Aorta (tissue), 5 donors: Measurements from ENCODE around the gene CLEC4G. TPM values are rescaled to one million over a fixed set of nuclear protein-coding genes. Genes with fewer than 3 reads are reported as not detected.

Experiments
- ATAC-seq: fragments of 200-7000 bp; cut with Tn5 transposase; one replicate; pipeline ENCODE4 v1.9.1; 2022; ENCODE audit warnings: moderate library complexity; ENCODE audit not compliant: low FRiP score
- DNase-seq, 2 donors: peaks; one replicate each; pipeline ENCODE4 v3.0.0-alpha.2; 2020
- H3K27ac ChIP-seq, 2 donors: one replicate each; pipeline ENCODE4 v1.5.1; 2013; ENCODE audit warnings: low read length in 2 of 2, mild to moderate bottlenecking in 2 of 2, moderate library complexity in 2 of 2, control low read depth in 1 of 2, inconsistent platforms in 1 of 2, low read depth in 1 of 2
- H3K27me3 ChIP-seq, 2 donors: one replicate each; pipeline ENCODE4 v1.6.1; 2013; ENCODE audit warnings: control low read depth in 1 of 2, low read length in 1 of 2, mild to moderate bottlenecking in 1 of 2, moderate library complexity in 1 of 2; ENCODE audit not compliant: insufficient read depth in 2 of 2, control insufficient read depth in 1 of 2
- H3K36me3 ChIP-seq, 2 donors: one replicate each; pipeline ENCODE4 v1.6.1; 2013; ENCODE audit warnings: control low read depth in 1 of 2, low read length in 1 of 2, mild to moderate bottlenecking in 1 of 2; ENCODE audit not compliant: insufficient read depth in 2 of 2, control insufficient read depth in 1 of 2
- H3K4me1 ChIP-seq, 2 donors: one replicate each; pipeline ENCODE4 v1.6.1; 2013; ENCODE audit warnings: low read length in 2 of 2, control low read depth in 1 of 2, mild to moderate bottlenecking in 1 of 2, moderate library complexity in 1 of 2; ENCODE audit not compliant: insufficient read depth in 2 of 2, control insufficient read depth in 1 of 2
- H3K4me3 ChIP-seq, 2 donors: one replicate each; pipeline ENCODE4 v1.5.1; 2013; ENCODE audit warnings: low read length in 2 of 2, control low read depth in 1 of 2, mild to moderate bottlenecking in 1 of 2
- H3K9me3 ChIP-seq: one replicate; pipeline ENCODE4 v1.6.1; 2013; ENCODE audit warnings: mild to moderate bottlenecking, low read length; ENCODE audit not compliant: control insufficient read depth
- WGBS, 2 donors: extraction: QIAGEN DNeasy Blood & Tissue Kit; methylation state at CpG; one replicate each; pipeline ENCODE4 v1.1.7; 2013; 5-methylcytosine and 5-hydroxymethylcytosine counted together
- intact Hi-C, 2 donors: fragments of 100-400 bp; cut with DNase I; formaldehyde crosslinking; loops; one replicate each; pipeline versions ENCODE4 v1.14.2 to v1.15.0; 2022
- polyA plus RNA-seq, 2 donors: library from polyadenylated mRNA; stranded (reverse); fragments of 200-250 nt; gene quantifications; one replicate each; pipeline ENCODE4 v1.2.3, GENCODE V29; 2013
- total RNA-seq, 2 donors: library from RNA; stranded (reverse); fragmentation: NEBNext Ultra II Directional; extraction: Animal tissue kit (Norgen Biotek cat#: 25700); gene quantifications; one replicate each; pipeline ENCODE4 v1.2.1, GENCODE V29; 2021
- donor health status: healthy with polysubstance abuse.
- donor health status: Bipolar disorder and iron deficiency.
- donor health status: DM: no; HTN: no; CAD: no.
- donor health status: DM: no; HTN: no; CAD: no.
- donor health status: DM: yes; HTN: yes; CAD: no.

The CLEC4G gene
- total and polyA plus RNA-seq, 4 donors = 2.3 to 26.8 (median 2.8) TPM; not detected in 1

GRCh38 chr19:7685546-7686445 is 46.1 kb downstream of the CLEC4G start:
- Histone ChIP-seq H3K4me3 (no peak overlapping the region), H3K4me1 (no peaks in the 10 kb centered on the region), H3K27me3 (no peaks in the 10 kb centered on the region), H3K27ac (no peak overlapping the region), H3K9me3 (no peaks in the 10 kb centered on the region), H3K36me3 (no peaks in the 10 kb centered on the region)
- whole genome bisulfite sequencing, 2 donors = 33 to 43% methylated on average over 19 of the region's 19 CpGs
- intact Hi-C loops = loop anchor here in 1 of 2 donors (10.0 kb wide), 2 partner anchors 109 to 131 kb away; no protein-coding TSS in a partner anchor
- ATAC-seq (no peak), DNase-seq (no peak)

GRCh38 chr19:7682175-7682855 is 49.6 kb downstream of the CLEC4G start:
- 67 to 74% methylated on average over 74 of the region's 74 CpGs for WGBS, 2 donors
- Histone ChIP-seq H3K27me3 (no peaks in the 10 kb centered on the region), H3K27ac (no peak overlapping the region), H3K4me3 (no peak overlapping the region), H3K36me3 (no peaks in the 10 kb centered on the region), H3K9me3 (no peaks in the 10 kb centered on the region), H3K4me1 (no peaks in the 10 kb centered on the region)
- DNase-seq = no peak
- ATAC-seq = no peak
- intact Hi-C loops = loop anchor here (5.0 to 10.0 kb wide), 3 partner anchors 112 to 128 kb away; no protein-coding TSS in a partner anchor

DNA sequence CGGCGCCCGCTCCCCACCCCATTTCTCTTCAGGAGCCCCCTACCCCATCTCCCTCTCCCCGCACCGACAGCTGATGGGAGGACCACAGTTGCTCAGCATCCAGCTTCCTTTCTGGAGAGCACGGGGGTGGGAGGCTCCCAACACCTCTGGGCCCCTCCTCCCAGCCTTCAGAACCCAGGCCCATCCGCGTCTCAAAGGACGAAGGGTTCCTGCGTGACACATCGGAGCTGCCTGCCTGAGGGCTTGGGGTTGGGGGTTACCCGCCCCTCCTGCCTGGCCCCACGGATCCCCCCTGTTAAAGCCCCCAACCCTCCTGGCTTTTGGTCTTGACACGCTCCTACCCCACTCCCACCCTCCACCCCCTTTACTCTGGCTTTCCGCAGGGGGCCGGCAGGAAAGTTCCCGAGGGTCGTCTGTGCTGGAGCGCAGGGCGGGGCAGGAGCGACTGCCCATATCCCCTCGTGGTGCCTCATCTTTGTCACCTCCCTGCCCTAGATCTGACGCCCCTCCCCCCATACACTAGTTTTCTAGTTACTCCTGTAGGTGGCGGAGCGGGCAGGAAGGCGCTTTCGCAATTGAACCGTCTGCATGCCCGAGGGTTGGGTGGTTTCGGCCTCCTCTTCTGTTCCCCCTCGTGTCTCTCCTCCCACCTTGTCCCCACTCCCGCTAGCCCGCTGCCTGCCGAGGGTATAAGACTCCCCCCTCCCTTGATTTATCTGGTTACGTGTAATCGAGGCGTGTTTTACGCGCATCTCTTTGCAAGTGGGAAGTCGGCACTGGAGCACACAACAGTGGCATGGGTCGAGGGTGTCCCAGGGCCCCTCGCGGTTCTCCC is 50.4 kb downstream of the CLEC4G start:
- 3% methylated on average over 41 to 43 of the region's 43 CpGs for WGBS, 2 donors
- ATAC-seq = peak; percentile 76
- intact Hi-C loops = loop anchor here (2.0 to 10.0 kb wide), 5 partner anchors 53 to 327 kb away; partner anchors contain the start of genes PET100 (in 1 of the 2) and XAB2 (in 1 of the 2)
- no peaks in the 10 kb centered on the region for H3K36me3 ChIP-seq
- H3K4me3 ChIP-seq = peak overlapping the region; percentile 82 to 95
- no peaks in the 10 kb centered on the region for H3K9me3 ChIP-seq
- peak; percentile 88 for DNase-seq
- no peak overlapping the region for H3K27ac ChIP-seq
- no peaks in the 10 kb centered on the region for H3K4me1 ChIP-seq
- no peaks in the 10 kb centered on the region for H3K27me3 ChIP-seq

- H3K27me3 ChIP-seq = no peaks in the 10 kb centered on the region
- no peaks in the 10 kb centered on the region for H3K36me3 ChIP-seq
- peak within 1 kb of the TSS; percentile 82 to 95 for H3K4me3 ChIP-seq
- no peaks in the 10 kb centered on the region for H3K9me3 ChIP-seq
- WGBS, 2 donors = 0% methylated on average over 59 to 79 of the region's 79 CpGs
- DNase-seq (peak; percentile 90 to 96), ATAC-seq (peak; percentile 96)
- H3K27ac ChIP-seq = no peak within 1 kb of the TSS
- intact Hi-C loops = loop anchor here (1.0 to 10.0 kb wide), 6 partner anchors 28 to 326 kb away; partner anchors contain the start of genes PET100 (in 1 of the 2) and XAB2 (in 1 of the 2)
- no peaks in the 10 kb centered on the region for H3K4me1 ChIP-seq
These were observed 51.1 kb downstream of the CLEC4G start, which contains the start of gene TRAPPC5 for GRCh38 chr19:7680606-7681339. Gene TRAPPC5, plus strand, starts transcription at chr19:7680833. Its CDS starts 1,421 bp downstream, at chr19:7682254.

GRCh38 chr19:7679771-7680605 is 51.9 kb downstream of the CLEC4G start:
- H3K36me3 ChIP-seq = no peaks in the 10 kb centered on the region
- H3K27me3 ChIP-seq = no peaks in the 10 kb centered on the region
- no peak for DNase-seq
- intact Hi-C loops = loop anchor here (1.0 to 10.0 kb wide), 8 partner anchors 28 to 328 kb away; partner anchors contain the start of genes PET100 (in 1 of the 2) and XAB2 (in 1 of the 2)
- no peaks in the 10 kb centered on the region for H3K4me1 ChIP-seq
- 48 to 50% methylated on average over 22 of the region's 22 CpGs for WGBS, 2 donors
- no peak for ATAC-seq
- H3K27ac ChIP-seq = no peak overlapping the region
- no peak overlapping the region for H3K4me3 ChIP-seq
- no peaks in the 10 kb centered on the region for H3K9me3 ChIP-seq

DNA sequence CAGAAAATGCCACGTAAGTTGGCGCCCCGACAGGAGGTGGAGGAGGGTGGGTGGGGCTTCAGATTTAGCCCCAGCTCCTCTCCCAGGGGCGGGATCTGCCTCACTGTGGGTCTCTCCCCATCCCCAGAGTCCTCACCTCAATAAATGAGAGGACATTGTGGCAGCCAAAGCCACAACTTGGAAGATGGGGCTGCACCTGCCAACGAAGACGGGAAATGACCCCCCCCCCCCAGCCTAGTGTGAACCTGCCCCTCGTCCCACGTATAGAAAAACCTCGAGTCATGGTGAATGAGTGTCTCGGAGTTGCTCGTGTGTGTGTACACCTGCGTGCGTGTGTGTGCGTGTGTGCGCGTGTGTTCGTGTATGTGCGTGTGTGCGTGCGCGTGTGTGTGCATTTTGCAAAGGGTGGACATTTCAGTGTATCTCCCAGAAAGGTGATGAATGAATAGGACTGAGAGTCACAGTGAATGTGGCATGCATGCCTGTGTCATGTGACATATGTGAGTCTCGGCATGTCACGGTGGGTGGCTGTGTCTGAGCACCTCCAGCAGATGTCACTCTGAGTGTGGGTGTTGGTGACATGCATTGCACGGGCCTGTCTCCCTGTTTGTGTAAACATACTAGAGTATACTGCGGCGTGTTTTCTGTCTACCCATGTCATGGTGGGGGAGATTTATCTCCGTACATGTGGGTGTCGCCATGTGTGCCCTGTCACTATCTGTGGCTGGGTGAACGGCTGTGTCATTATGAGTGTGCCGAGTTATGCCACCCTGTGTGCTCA is 52.7 kb downstream of the CLEC4G start:
- Histone ChIP-seq H3K9me3 (no peaks in the 10 kb centered on the region), H3K4me1 (no peaks in the 10 kb centered on the region), H3K27ac (no peak overlapping the region), H3K27me3 (no peaks in the 10 kb centered on the region), H3K36me3 (no peaks in the 10 kb centered on the region), H3K4me3 (no peak overlapping the region)
- DNase-seq (peak in 1 of 2 donors; percentile 55), ATAC-seq (no peak)
- 52 to 53% methylated on average over 30 of the region's 30 CpGs for WGBS, 2 donors
- intact Hi-C loops = loop anchor here in 1 of 2 donors (2.0 to 5.0 kb wide), 2 partner anchors 28 to 327 kb away; no protein-coding TSS in a partner anchor
